Peyer's patch (tissue), 4 donors: ENCODE data around the gene TMEM18.

Experiments used
- CTCF ChIP-seq, 6 experiments: fragments of 450-650 bp in 4 of 6; fragments of 200-600 bp in 2 of 6; sonication (generic) in 1 of 6; IDR thresholded peaks; one replicate each; pipeline ENCODE4 v1.5.1; 2017 to 2019; ENCODE audit warnings: antibody characterized with exemption in 6 of 6, mild to moderate bottlenecking in 3 of 6, moderate library complexity in 1 of 6
- POLR2A ChIP-seq, 2 donors: fragments of 450-650 bp; IDR thresholded peaks; one replicate each; pipeline ENCODE4 v1.5.1; 2017; ENCODE audit warnings: antibody characterized with exemption in 2 of 2, mild to moderate bottlenecking in 2 of 2, moderate library complexity in 2 of 2

- TF ChIP-seq CTCF (IDR thresholded peaks at IDR 0.05) (no peak), POLR2A (IDR thresholded peaks at IDR 0.05) (no peak)
Measured at GRCh38 chr2:726169-726568, 49.0 kb upstream of the TMEM18 start.
